Activated naive CD4-positive, alpha-beta T cell treated with anti-CD3 and anti-CD28 coated beads, Interleukin-2, amount 50 U/mL, for 16 hours (primary cell): Measurements from ENCODE around the gene HAUS5.
"Not testable (repeated sequence)": the region's sequence is repeated elsewhere in the genome, so short reads cannot be mapped to it uniquely, and the experiment has no call there.

Source experiments
- DNase-seq: peaks from one replicate; pipeline ENCODE4 v3.0.0-alpha.2; 2020

The HAUS5 gene, protein sequence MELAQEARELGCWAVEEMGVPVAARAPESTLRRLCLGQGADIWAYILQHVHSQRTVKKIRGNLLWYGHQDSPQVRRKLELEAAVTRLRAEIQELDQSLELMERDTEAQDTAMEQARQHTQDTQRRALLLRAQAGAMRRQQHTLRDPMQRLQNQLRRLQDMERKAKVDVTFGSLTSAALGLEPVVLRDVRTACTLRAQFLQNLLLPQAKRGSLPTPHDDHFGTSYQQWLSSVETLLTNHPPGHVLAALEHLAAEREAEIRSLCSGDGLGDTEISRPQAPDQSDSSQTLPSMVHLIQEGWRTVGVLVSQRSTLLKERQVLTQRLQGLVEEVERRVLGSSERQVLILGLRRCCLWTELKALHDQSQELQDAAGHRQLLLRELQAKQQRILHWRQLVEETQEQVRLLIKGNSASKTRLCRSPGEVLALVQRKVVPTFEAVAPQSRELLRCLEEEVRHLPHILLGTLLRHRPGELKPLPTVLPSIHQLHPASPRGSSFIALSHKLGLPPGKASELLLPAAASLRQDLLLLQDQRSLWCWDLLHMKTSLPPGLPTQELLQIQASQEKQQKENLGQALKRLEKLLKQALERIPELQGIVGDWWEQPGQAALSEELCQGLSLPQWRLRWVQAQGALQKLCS

DNA sequence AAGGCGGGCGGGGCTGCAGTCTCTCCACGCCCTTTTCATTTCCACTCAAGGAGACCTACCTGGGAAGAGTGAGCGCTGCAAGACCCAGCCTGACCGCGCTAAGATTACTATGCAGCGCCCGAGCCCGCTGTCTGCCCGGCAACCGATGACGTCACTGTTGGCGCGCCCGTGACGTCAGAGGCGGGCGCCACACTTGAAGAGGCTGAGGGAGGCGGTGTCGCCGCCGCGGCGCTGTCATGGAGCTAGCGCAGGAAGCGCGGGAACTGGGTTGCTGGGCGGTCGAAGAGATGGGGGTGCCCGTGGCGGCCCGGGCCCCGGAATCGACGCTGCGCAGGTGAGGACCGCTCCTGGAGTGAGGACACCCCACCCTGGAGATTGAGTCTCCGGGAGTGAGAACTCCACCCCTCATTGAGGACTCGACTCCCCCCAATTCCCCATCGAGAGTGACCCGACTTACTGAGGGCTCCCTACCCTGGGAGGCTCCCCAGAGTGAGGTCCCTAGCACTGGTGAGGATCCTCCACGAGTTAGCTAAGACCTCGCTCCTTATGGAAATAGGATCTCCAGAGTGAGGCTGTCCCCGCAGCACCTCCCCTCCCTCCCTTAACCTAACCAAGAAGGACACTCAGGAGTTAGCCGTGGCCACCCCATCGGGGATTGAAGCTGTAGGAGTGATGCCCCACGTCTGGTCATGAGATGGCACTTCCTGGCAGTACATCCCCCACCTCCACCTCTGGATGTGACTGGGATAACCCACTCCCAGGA is at the start of gene HAUS5:
TSS of gene HAUS5 (plus strand) at position 177 of the 763 bp plus-strand sequence. CDS start at position 237, 60 bp downstream.
- peak; percentile 93 for DNase-seq

DNA sequence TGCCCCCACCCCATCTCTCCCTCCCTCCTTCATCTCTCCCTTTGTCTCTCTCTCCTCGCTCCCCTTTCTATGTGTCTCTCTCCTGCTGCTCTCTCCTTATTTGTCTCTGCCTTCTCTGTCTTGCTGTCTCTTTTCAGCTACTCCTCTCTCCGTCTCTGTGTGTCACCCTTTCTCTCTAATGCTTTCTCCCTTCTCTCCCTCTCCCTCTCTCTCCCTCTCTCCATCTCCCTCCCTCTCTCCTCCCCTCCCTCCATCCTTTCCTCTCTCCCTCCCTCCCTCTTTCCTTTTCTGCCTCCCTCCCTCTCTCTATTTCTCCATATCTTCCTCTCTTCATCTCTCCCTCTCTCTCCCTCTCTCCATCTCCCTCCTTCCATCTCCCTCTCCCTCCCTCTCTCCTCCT is 49.8 kb upstream of the HAUS5 start:
- no peak for DNase-seq

DNA sequence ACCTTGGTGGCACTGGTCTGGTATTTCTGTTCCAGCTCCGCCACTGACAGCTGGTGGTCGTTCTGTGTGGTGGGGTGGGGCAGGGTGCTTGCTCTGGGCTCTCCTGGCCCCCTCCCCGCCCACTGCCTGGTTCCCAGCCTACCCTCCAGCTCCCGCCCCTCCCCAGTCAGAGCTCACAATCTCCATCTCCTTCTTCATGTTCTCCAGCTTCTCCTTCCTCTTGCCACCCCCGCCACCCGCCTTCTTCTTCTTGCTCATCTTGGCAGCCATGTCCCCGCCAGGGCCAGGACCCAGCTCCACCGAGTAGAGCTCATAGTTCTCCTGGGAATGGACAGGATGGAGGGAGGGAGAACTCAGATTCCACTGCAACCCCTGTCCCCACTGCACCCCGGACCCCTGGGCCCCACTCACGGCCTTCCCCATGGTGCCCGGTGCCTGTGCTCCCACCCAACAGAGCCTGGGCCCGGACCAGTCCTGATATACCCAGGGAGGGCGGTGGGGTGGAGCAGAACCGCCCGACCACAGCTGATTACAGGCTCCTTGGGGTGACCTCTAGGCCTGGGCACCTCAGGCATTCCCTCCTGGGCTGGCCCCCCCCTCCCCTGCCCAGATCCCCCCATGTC is 49.2 kb upstream of the HAUS5 start, which contains the start of gene ATP4A:
TSS of gene ATP4A (minus strand) at position 452 of the 623 bp plus-strand sequence. CDS start at position 423, 29 bp downstream.
- no peak for DNase-seq

DNA sequence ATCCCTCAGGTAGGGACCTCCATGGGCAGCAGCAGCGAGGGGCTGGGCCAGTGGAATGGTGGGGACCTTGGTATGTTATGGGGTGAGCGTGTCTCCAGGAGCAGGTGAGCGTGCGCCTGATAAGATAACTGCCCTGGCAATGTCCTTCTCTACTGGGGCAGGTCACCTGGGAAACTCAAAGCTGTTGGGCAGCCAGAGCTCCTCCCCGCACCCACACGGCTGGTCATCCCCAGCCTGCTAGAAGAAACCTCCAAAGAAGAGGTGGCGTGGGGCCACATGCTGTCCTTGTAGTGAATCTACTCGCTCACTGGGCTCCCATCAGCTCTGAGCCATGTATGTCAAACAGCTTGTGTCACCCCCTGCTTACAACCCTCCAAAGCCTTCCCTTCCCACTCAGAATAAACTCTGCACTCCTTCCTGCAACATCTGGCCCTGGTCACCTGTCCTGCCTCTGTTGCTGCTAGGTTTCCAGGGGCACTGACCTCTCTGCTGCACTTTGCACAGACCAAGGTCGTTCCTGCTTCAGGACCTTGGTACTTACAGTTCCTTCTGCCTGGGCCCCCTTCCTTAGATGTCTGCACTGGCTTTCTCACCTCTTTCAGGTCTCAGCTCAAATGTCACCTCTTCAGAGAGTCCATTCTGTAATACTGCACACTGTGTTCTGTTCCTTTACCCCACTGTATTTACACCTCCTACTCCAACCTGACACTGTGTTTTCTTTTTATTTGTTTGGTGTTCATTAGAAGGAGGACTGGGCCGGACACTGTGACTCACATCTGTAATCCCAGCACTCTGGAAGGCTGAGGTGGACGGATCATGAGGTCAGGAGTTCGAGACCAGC is 47.3 kb upstream of the HAUS5 start:
- DNase-seq, result no peak

DNA sequence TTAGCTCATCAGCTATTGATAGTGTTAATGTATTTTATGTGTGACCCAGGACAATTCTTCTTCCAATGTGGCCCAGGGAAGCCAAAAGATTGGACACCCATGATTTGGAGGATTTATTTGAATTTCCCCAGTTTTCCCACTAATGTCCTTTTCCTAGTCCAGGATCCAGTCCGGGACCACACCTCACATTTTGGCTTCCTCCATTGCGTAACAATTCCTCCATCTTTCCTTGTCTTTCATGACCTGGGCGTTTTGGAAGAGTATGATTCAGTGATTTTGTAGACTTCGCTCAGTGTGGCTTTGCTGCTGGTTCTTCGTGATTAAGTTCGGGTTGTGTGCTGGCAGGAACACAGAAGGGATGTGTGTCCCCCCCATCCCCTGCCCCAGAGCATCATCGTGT is 45.8 kb upstream of the HAUS5 start:
- no peak for DNase-seq

DNA sequence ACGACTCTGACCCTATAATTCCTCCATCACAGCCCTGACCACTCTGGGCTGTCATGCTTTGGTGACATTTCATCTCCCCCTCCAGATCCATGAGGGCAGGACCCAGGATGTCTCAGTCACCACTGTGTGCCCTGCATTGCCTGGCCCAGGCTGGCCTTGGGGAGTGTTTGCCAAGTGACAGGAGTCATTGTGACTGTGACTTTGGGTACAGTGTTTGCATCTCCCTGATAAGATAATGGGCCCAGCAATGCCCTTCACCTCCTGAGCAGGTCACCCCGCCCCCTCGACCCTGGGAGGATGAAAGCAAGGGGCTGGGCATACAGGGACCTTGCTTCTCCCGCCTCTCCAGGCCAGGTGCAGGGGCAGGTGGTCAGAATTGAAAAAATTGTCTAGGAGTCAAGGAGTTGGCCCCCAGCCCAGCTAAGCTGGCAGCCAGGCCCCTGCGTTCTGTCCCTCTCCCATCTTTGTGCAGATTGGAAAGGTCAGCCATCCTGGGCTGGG is 43.2 kb upstream of the HAUS5 start:
- DNase-seq, result no peak

DNA sequence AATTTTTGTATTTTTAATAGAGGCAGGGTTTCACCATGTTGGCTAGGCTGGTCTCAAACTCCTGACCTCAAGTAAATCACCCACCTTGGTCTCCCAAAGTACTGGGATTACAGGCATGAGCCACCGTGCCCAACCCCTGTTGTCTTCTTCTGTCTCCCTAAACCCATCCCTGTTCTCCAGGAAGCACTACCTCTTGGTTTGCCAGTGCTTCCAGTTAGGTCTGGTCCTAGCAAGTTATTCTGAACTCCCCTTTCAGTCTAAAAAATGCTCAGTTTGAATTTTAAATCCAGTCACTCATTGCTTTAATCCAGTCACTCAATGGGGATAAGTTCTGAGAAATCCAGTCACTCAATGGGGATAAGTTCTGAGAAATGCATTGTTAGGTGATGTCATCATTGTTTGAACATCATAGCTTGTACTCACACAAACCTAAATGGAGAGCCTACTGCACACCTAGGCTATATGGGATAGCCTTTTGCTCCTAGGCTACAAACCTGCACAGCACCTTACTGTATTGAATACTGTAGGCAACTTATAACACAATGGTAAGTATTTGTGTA is 41.0 kb upstream of the HAUS5 start:
- no peak for DNase-seq

DNA sequence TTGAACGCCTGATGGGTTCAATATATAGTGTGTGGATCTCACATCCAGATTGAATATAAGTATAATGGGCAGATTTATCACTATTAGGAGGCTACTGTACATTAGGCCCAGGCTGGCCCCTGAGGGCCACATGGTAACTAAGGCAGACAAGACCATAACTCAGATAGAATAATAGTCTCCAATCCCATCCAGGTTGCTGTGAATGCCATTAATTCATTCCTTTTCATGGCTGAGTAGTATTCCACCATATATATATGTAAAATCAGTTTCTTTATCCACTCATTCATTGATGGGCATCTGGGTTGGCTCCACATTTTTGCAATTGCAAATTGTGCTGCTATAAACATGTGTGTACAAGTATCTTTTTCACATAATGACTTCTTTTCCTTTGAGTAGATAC is 34.6 kb upstream of the HAUS5 start:
- DNase-seq, result no peak

DNA sequence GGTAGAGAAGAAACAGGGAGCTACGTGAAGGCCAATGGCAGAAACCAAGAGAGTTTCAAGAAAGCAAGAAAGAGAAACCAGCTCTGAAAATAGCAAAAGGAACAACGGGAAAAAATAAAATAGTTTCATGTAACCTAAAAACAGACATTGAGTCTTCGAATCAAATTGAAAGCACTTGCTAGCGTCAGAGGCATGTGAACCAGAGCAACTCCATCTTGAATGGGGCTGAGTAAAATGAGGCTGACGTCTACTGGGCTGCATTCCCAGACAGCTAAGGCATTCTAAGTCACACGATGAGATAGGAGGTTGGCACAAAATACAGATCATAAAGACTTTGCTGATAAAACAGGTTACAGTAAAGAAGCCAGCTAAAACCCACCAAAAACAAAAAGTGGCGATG is 33.8 kb upstream of the HAUS5 start:
- DNase-seq, result no peak

DNA sequence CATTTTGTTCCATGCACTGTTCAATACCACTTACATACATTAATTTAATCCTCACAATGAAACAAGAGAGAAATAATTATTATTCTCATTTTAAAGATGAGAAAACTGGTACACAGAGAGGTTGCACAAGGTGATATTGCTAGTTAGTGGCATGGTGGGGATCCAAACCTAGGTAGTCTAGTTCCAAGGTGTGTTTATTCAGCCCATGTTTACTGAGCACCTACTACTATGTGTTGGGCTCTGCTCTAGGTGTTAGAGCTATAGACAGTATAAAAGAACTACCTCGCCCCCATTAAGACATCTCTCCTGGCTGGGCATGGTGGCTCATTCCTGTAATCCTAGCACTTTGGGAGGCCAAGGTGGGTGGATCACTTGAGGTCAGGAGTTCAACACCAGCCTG is 29.8 kb upstream of the HAUS5 start:
- DNase-seq, result no peak

DNA sequence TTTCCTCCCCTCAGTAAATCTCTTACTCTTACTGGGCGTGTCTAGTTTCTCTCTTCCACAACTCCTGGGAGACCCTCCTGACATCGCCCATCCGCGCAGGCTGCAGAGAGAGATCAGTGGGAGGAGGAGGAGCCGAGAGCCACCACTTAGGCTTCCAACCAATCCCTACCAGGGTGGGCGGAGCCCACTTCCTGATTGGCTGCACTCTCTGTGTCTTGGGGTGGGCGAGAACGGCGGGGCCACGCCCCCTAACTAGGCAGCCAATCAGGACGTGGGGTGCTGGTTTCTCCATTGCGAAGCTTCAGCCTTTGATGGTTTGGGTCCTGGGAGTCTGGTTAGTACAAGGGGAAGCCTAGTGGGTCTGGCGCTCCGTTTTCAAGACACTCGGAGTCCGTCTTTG is 26.7 kb upstream of the HAUS5 start, which contains the start of gene PMIS2:
TSS of gene PMIS2 (plus strand) at position 326 of the 400 bp plus-strand sequence. CDS start 87 bp downstream, outside the sequence.
- DNase-seq, result peak; percentile 33

DNA sequence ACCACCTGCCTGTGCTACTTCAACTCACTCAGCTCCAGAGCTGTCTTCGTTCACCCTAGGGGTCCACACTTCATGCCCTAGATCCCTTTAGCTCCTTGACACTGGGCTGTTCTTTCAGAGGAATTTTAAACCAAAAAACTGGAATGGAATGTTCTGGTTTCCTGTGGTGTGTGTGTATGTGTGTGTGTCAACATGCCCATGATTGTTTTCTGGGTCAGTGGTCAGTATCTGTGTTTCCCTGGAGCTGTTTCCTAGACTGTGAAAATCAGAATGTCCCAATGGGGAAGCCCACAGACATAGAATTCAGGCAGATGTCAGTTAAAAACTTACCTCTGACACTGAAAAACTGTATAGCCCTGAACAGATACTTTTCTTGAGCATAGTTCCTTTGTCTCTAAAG is 25.2 kb upstream of the HAUS5 start:
- DNase-seq, result no peak

DNA sequence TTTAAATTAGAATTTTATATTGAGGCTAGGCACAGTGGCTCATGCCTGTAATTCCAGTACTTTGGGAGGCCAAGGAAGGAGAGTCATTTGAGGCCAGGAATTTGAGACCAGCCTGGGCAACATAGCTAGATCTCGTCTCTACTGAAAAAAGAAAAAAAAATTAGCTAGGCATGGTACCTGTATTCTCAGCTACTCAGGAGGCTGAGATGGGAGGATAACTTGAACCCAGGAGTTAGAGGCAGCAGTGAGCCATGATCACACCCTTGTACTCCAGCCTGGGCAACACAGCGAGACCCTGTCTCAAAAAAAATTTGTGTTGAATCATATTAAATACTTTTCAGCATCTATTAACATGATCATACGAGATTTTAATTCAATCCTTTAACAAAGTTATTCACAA is 21.7 kb upstream of the HAUS5 start:
- DNase-seq, result no peak

DNA sequence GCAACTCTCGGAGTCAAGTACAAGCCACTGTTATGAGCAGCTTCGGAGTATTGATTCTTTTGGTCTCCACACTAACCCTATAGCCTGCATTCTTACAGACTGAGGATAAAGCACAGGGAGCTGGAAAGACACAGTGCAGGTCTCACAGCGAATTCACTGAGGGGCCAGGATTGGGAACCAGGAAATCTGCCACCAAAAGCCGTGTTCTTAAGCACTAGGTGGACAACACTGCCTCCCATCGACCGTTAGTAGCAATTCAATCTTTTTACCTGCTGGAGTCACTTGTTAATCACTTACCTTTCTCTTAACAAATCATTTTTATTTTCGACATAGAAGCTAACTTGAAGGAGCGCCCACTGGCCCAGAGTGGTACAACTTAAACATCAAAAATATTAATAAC is 20.3 kb upstream of the HAUS5 start:
- no peak for DNase-seq

DNA sequence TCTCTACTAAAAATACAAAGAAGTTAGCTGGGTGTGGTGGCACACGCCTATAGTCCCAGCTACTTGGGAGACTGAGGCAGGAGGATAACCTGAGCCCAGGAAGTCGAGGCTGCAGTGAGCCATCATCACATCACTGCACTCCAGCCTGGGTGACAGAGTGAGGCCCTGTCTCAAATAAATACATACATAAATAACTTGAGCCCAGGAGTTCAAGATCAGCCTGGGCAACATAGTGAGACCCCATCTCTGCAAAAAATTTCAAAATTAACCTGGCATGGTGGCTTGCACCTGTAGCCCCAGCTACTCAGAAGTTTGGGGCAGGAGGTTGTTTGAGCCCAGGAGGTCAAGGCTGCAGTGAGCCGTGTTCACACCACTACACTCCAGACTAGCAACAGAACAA is 17.5 kb upstream of the HAUS5 start:
- DNase-seq, result not testable (repeated sequence)

DNA sequence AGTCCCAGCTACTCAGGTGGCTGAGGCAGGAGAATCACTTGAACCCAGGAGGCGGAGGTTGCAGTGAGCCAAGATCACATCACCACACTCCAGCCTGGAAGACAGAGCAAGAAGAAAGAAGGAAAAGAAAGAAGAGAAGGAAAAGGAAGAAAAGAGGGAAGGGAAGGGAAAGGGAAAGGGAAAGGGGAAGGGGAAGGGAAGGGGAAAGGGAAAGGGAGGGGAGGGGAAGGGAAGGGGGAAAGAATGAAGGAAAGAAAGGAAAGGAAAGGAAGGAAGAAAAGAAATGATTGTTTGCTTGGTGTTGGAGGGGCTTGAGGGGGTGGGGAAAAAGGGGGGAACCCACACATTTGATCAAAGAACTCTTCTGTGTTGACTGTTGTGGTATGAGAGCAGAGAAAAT is 16.6 kb upstream of the HAUS5 start:
- no peak for DNase-seq

DNA sequence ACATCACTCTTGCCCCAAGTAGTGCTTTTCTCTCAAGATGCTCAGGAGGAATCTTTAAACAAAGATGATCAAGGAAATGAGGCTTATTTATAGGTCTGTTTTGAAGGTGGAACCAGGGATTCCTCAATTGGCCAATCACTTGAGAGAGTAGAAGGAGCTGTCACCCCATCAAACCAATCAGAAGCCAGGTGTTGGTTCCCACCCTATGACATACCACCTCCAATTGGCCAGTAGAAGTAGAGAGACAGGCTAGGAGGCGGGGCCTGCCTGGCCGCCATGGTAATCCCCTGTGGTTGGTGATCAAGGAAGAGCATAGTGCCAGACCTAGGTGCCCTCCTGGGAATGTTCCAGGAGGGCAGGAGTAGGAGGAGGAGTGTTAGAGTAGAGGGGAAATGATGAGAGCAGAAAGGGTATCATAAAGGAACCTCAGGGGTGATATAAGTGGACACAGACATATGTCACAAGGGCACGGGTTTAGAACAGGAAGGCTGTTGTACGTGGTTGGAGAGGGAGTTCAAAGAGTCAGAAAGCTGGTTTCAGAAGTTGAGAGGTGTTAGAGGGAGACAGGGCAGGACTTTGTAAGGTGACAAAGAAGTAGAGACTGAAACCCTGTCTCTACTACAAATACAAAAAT is 16.1 kb upstream of the HAUS5 start:
- no peak for DNase-seq

DNA sequence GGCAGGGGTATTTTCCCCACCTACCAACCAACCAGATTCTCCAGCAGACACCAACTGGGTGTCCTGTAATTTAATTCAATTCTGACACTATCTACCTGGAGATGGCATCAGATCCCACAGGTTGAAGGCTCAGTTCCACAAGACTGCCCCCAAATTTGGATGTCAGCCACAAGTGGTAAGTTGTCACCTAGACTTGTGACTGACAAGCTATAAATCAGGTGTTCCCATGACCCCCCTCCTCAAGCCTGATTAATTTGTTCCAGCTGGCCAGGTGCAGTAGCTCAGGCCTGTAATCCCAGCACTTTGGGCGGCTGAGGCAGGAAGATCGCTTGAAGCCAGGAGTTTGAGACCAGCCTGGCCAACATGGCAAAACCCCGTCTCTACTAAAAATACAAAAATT is 10.6 kb upstream of the HAUS5 start:
- no peak for DNase-seq

DNA sequence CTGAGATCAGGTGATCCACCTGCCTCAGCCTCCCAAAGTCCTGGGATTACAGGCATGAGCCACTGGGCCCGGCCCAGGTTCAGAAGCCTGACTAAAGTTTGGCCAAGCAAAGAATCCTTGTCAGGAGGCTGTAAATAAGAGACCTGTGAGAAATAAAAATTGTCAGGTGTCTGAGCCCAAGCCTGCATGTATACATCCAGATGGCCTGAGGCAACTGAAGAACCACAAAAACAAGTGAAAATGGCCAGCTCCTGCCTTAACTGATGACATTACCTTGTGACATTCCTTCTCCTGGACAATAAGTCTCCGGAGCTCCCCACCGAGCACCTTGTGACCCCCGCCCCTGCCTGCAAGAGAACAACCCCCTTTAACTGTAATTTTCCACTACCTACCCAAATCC is 8.1 kb upstream of the HAUS5 start:
- not testable (repeated sequence) for DNase-seq

DNA sequence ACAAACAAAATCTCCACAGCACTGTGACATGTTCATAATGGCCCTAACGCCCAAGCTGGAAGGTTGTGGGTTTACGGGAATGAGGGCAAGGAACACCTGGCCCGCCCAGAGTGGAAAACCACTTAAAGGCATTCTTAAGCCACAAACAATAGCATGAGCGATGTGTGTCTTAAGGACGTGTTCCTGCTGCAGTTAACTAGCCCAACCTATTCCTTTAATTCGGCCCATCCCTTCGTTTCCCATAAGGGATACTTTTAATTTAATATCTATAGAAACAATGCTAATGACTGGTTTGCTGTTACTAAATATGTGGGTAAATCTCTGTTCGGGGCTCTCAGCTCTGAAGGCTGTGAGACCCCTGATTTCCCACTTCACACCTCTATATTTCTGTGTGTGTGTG is 5.4 kb upstream of the HAUS5 start:
- DNase-seq, result not testable (repeated sequence)

DNA sequence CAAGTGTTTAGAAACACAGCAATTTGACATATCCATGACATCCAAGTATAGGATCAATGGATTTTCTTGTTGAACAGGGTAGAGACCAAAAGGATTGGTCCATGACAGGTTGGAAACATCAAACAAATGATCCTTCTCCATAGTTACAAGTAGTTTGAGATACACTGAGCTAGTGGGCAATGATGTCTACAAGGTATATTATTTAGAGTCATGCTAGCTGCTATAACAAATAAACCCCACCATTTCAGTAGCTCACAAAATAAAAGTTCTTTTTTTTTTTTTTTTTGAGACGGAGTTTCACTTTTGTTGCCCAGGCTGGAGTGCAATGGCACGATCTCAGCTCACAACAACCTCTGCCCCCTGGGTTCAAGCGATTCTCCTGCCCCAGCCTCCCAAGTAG is 4.9 kb upstream of the HAUS5 start:
- DNase-seq, result no peak
